Measurements from ENCODE around the gene TIGD6. TPM values are rescaled to one million over a fixed set of nuclear protein-coding genes. Genes with fewer than 3 reads are reported as not detected.
"Not testable (repeated sequence)": the region's sequence is repeated elsewhere in the genome, so short reads cannot be mapped to it uniquely, and the experiment has no call there.

The TIGD6 gene
- polyA plus RNA-seq, 3 donors, result 5.8 to 6.6 (median 6.5) TPM

DNA sequence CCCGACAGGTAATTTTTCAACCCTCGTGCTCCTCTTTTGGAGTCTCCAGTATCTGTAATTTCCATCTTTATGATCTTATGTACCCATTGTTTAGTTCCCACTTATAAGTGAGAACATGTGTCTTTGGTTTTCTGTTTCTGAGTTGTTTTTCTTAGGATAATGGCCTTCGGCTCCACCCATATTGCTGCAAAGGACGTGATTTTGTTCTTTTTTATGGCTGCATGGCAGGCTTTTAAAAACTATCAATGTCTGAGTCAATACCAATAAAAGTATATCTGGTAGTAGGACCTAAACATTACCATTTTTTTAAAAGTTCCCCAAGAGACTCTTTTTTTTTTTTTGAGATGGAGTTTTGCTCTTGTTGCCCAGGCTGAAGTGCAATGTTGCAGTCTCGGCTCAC is 43.8 kb downstream of the TIGD6 start:
- DNase-seq (ENCODE audit: extremely low read depth in 1 of 11, low read depth in 9 of 11, low spot score in 4 of 11), result no peak

DNA sequence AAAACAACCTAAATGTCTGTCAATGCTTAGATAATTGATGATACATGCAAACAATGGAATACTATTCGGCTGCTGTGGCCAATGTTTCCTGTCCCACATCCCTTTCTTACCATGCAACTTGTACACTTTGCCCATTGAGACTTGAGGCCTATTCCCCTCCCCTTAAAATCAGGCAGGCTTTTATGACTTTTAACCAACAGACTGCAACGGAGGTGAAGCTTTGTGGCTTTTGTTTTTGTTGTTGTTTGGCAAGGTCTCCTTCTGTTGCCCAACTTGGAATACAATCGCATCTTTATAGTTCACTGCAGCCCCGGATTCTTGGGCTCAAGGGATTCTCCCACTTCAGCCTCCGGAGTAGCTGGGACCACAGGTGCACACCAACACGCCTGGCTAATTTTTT is 45.7 kb downstream of the TIGD6 start:
- DNase-seq (ENCODE audit: extremely low read depth in 1 of 11, low read depth in 9 of 11, low spot score in 4 of 11), result no peak

DNA sequence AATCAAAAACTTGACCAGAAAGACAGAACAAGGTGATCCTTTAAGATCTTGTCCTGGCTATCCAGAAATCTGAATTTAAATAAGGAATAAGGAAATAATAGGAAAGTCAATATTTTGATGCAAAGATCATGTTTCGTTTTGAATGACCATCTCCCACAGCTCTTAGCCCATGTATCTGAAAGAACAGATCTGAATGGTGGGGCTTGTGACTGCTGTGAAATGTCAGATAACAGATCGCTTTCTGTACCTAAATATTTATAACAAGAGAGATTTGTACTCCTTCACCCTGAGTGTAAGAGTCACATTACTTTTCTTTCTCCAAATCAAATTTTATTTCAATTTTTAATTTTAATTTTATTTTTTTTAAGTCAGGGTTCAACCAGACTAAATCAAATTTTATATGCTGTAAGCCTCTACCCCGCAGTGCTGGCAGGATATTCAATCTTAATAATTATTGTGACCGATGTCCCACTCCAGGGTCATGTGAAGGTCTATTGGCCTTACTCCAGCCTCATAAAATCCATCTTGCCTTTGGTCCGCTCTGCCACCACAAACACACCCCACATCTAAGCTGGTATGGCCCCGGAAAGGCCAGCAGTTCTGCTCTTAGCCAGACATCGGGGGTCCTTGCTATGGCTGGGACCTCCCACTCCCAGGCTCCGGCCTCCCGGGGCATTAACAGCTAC is 46.9 kb downstream of the TIGD6 start:
- DNase-seq (ENCODE audit: extremely low read depth in 1 of 11, low read depth in 9 of 11, low spot score in 4 of 11), result no peak

DNA sequence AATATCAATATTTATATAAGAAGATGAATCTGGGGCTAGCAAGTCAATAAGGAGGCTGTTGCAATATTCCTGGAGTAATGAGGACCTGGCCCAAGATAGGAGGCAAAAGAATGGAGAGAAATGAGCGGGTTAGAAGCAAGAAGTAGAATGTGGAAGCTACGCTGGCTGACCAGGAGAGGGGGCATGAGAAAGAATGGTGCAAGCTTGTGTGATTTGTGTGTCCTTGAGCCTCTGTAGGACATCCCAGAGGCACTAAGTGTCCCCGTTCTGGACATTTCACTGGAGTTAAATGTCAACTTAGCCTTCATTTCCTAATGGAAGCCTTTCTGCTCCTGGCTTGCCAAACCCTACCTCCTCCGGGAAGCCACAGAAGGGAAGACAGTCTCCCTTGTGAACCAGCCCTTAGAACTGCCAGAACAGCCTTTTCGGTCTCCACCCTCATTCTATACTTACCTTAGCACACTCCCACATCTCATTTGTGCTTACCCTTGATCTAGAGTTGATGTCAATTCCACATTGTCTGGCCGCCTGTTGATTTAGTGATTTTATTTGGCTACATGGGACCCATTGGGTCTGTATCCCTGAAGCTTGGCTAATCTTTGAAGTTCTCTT is 49.2 kb downstream of the TIGD6 start:
- DNase-seq (ENCODE audit: extremely low read depth in 1 of 11, low read depth in 9 of 11, low spot score in 4 of 11), result no peak

DNA sequence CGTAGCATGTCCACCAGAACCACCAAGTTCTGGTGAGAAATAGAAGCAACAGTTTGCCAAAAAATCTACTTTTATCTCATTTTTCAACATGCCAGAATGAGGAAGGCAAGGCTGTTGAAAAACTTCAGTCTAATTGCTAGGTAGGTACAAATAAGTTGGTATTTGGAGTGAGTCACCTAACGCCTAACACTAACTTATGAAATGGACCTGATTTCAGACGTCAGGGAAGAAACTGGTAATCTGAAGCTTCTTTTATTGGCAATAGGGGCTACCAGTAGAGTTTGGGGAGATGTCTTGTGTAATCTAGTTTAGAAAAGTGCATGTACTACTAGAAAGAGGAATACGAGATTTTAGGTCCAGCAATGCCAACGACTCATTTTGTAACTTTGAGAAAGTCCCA is 51.5 kb downstream of the TIGD6 start:
- DNase-seq (ENCODE audit: extremely low read depth in 1 of 11, low read depth in 9 of 11, low spot score in 4 of 11), result no peak

DNA sequence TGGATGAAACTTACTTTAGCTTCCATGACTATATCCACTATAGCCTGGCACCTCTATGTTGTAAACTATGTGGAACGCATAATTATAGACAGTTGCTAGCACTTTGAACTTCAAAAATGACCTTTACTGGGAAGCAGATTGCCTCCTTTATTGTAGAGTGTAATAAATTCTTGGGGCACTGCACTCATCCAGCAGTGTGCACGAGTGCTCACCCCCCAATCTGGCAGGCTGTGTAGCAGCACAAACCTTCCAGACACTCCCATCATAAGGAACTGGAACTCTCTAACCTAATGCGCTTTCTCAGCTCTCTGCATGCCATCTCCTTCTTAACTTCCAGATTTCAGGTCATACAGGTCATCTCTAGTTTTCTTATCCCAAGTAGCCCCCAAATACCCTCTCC is 54.3 kb downstream of the TIGD6 start:
- no peak for DNase-seq (ENCODE audit: extremely low read depth in 1 of 11, low read depth in 9 of 11, low spot score in 4 of 11)

DNA sequence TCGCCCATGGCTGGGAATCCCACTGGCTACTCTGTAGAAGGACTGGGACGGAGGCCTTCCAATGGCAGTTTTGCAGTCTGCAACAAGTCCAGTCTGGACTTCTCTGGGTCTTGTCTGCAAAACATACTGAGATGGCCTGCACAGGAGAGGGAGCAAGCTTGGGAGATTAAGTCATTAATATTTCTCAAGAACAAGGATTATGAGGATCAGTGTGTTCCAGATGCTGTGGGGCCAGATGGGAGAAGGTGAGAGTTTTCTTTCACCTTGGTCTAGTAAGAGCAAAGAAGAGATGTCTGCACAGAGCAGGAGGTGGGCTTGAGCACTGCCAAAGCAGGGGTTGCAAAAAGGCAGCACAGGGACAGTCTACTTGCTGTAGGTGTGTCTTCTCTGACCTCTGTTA is 55.8 kb downstream of the TIGD6 start, which contains the start of gene PDE6A:
TSS of gene PDE6A (minus strand) at position 128 of the 400 bp plus-strand sequence. CDS start at position 8, 120 bp downstream.
- no peak for DNase-seq (ENCODE audit: extremely low read depth in 1 of 11, low read depth in 9 of 11, low spot score in 4 of 11)

DNA sequence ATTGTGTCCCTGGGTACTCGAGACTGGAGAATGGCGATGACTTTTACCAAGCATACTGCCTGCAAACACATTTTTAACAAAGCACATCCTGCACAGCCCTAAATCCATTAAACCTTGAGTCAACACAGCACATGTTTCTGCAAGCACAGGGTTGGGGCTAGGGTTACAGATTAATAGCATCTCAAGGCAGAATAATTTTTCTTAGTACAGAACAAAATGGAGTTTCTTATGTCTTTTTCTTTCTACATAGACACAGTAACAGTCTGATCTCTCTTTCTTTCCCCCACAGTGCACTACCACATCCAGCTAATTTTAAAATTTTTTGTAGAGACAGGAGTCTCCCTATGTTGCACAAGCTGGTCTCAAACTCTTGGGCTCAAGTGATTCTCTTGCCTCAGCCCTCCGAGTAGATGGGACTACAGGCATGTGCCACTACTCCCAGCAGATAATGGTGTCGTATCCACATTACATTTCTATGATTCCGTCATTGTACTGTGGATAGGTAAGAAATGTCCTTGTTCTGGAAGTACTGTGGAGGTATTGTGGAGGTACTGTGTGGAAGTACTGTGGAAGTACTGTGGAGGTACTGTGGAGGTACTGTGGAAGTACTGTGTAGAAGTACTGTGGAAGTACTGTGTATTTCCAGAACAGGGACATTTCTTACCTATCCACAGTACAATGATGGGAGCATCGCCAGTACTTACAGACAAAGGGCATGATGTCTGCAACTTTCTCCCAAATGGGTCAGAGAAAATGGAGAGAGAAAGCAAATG is 57.1 kb downstream of the TIGD6 start:
- DNase-seq (ENCODE audit: extremely low read depth in 1 of 11, low read depth in 9 of 11, low spot score in 4 of 11), result not testable (repeated sequence)

Other genes with a start within 250 kb of the TIGD6 start
- gene PDE6A, start 55.9 kb downstream of the TIGD6 start, polyA plus RNA-seq (ENCODE audit: insufficient read length in 3 of 3), result under 1 TPM; 0.12 to 0.16 (median 0.14) TPM
- 10 to 100 TPM; 17.9 to 20.7 (median 19.9) TPM for gene SLC26A2, start 39.9 kb downstream of the TIGD6 start, polyA plus RNA-seq (ENCODE audit: insufficient read length in 3 of 3)
- gene HMGXB3, start 85 bp upstream of the TIGD6 start, polyA plus RNA-seq (ENCODE audit: insufficient read length in 3 of 3), result 10 to 100 TPM; 32.5 to 47.9 (median 40.2) TPM
- gene CSF1R, start 85.9 kb upstream of the TIGD6 start, polyA plus RNA-seq (ENCODE audit: insufficient read length in 3 of 3), result 10 to 100 TPM; 13.3 to 18.6 (median 15.9) TPM
- gene PDGFRB, start 155.2 kb upstream of the TIGD6 start, polyA plus RNA-seq (ENCODE audit: insufficient read length in 3 of 3), result 100 to 1,000 TPM; 118 to 152 (median 152) TPM
- gene CDX1, start 166.1 kb upstream of the TIGD6 start, polyA plus RNA-seq (ENCODE audit: insufficient read length in 3 of 3), result 1 to 10 TPM in 1 of 3 donors, under 1 TPM in 2; 0.69 to 1.0 (median 0.75) TPM
- under 1 TPM; 0.11 to 0.22 (median 0.17) TPM for gene SLC6A7, start 189.4 kb upstream of the TIGD6 start, polyA plus RNA-seq (ENCODE audit: insufficient read length in 3 of 3)